ENCODE results near the gene CETP. TPM values are rescaled to one million over a fixed set of nuclear protein-coding genes. Genes with fewer than 3 reads are reported as not detected.
A peak's percentile ranks its signal among the peaks of the same experiment; 100 is the strongest.
"Not testable (repeated sequence)": the region's sequence is repeated elsewhere in the genome, so short reads cannot be mapped to it uniquely, and the experiment has no call there.

The CETP gene
- total RNA-seq, 1 donor from 2014 or later: not detected

DNA sequence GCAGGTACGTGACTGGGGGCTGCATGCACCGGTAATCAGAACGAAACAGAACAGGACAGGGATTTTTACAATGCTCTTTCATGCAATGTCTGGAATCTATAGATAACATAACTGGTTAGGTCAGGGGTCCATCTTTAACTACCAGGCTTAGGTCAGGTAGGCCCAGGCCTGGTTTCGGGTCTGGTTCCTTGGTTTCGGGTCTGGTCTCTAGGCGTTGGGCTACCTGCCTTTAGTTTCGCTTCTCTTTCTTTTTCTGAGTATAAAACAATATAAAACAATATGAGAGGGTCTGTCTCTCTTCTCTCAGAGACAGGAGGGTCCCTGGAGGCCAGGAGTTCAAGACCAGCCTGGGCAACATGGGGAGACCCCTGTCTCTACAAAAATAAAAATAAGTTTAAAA, 12.1 kb downstream of the CETP start:
- intact Hi-C loops (cut with DNase I); DNase-seq (ENCODE audit: low spot score): not testable (repeated sequence)

DNA sequence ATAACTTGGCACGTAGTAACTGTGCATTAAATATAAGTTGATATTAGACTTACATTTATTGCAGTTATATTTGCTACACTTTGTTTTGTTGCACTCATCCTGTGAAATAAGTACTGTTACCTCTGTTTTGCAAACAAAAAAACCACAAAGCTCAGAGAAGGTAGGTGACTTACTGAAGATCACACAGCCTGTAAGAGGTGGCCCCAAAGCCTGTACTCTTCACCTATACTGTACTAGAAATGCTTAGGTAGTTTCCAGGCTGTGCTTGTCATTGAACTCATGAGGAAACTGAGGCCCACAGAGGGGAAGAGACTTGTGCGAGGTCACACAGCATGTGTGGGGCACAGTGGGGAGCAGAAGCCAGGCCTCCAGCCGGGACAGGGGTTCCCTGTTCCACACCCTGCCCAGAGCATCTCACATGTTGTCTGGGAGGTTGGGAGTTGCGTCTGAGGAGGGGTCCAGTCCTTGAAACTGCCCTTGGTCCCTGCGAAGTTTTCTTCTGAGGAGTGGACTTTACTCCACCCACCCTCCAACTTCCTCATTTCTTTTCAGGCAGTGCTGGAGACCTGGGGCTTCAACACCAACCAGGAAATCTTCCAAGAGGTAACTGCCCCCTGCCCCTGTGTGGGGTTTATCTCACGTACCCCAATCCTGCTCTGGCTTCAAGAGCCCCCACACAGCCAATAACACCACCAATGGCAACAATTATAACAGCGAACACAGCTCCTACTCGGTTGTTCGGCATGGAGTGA, 13.0 kb downstream of the CETP start:
- intact Hi-C loops (cut with DNase I): no loop called here
- no peak for DNase-seq (ENCODE audit: low spot score)

DNA sequence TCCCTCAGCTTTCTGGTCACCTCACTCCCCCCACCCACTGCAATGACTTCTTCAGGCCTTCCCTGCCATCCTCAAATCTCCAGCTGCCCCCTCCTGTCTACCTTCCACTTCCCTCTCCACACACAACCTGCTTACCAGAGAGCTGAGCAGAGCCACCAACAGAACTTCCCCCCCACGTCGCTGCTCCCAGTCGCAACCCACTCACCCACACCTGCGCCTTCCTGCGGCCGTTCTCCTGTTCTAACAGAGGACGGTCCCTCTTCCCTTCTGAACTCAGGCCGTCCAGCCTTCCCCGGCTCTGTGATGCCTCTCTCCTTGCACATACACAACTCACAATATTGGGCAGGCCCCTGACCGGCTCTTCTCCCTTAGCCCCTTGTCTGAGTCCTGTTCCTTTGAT, 14.0 kb downstream of the CETP start:
- intact Hi-C loops (cut with DNase I): no loop called here
- no peak for DNase-seq (ENCODE audit: low spot score)

DNA sequence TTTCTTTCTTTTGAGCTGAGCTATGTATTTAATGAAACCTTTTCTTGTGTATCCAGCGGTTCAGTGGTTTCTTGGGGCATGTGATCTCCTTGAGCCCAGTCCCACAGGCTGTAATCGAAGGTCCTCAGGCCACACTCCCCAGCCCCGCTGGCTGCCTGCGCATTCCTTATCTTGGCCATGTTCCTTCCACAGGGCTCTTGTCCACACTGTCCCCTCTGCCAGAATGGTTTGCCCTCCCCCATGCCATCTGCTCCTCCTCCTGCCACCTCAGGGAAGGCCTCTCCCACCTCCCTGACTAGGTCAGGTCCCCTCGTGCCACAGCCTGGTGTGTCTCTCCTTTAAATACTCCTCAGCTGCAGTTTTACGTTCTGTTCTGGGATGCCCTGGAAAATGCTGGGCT, 15.5 kb downstream of the CETP start:
- intact Hi-C loops (cut with DNase I): no loop called here
- no peak for DNase-seq (ENCODE audit: low spot score)

DNA sequence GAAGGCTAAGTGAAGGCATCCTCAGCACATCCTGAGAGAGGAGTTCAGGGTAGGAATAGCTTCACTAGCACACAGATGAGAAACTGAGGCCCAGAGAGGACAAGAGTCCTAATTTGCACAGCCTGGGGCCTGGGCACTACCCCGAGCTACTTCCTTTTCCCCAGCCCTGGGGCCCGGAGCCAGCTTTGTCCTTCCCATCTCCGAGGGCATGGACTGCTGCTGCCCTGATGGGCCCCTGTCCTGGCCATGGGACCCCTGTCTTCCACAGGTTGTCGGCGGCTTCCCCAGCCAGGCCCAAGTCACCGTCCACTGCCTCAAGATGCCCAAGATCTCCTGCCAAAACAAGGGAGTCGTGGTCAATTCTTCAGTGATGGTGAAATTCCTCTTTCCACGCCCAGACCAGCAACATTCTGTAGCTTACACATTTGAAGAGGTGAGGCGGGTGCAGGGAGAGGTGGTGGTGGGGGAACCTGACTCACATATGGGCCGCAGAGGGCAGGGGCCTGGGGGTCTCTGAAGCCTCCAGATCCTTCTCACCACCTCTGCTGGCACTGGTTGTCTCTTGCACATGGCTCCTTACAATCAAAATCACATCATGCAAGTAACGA, 16.2 kb downstream of the CETP start:
- no peak for DNase-seq (ENCODE audit: low spot score)
- intact Hi-C loops (cut with DNase I): no loop called here

DNA sequence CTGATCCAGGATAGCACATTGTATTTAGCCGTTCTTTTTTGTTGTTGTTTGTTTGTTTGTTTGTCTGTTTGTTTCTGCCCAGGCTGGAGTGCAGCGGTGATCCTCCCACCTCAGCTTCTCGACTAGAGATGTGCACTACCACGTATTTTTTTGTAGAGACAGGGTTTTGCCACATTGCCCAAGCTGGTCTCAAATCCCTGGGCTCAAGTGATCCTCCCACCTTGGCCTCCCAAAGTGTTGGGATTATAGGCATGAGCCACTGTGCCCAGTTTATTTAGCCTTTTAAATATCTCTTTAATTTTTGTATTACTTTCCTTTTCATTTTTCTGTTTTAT, 18.4 kb downstream of the CETP start:
- intact Hi-C loops (cut with DNase I): no loop called here
- no peak for DNase-seq (ENCODE audit: low spot score)

DNA sequence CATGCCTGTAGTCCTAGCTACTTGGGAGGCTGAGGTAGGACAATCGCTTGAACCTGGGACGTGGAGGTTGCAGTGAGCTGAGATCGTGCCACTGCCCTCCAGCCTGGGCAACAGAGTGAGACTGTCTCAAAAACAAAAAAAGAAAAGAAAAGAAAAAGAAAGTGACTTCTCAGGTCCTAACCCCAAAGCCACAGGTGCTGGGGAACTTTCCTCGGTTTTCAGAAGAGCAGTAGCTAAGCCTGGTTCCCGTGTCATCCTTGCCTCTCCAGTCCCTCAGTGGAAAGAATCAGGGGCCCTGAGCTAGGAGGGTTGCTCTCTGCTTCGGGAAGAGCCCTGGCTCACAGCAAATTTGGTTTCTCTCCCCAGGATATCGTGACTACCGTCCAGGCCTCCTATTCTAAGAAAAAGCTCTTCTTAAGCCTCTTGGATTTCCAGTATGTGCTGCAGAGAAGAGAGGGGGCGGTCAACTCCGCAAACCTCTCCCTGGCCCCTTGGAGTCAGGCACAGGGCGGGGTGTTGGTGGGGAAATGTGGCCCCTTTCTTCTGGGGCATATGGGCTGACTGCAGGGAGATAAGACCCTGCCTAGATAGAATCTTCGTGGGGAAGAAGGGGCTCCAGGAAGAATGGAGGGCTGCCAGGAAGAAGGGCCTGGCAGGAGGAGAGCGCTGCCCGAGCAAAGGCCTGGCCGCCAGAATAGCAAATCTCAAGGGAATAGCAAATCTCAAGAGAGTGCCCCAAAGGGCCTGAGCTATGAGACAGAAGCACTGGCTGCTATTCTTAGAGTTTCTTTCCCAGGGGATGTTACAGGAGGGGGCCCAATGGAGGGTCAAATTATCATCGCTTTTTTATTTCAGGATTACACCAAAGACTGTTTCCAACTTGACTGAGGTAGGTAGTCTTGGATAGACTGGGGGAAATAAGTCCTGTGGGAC, 19.3 kb downstream of the CETP start:
- intact Hi-C loops (cut with DNase I): no loop called here
- no peak for DNase-seq (ENCODE audit: low spot score)

DNA sequence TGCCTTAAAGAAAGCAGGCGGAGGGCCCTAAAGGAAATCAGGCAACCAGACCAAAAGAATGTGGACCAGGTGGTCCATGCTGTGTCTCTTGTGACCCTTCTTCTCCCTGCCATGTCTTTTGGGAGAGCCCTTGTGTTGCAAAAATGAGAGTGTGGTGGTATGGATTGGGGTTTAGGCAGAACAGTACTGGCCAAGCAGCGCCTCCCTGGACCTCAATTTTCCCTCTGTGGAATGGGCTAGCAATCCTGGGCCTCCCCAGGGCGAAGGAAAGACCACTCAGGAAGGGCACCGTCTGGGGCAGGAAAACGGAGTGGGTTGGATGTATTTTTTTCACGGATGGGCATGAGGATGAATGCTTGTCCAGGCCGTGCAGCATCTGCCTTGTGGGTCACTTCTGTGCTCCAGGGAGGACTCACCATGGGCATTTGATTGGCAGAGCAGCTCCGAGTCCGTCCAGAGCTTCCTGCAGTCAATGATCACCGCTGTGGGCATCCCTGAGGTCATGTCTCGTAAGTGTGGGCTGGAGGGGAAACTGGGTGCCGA, 20.1 kb downstream of the CETP start:
- DNase-seq (ENCODE audit: low spot score): no peak
- intact Hi-C loops (cut with DNase I): no loop called here

DNA sequence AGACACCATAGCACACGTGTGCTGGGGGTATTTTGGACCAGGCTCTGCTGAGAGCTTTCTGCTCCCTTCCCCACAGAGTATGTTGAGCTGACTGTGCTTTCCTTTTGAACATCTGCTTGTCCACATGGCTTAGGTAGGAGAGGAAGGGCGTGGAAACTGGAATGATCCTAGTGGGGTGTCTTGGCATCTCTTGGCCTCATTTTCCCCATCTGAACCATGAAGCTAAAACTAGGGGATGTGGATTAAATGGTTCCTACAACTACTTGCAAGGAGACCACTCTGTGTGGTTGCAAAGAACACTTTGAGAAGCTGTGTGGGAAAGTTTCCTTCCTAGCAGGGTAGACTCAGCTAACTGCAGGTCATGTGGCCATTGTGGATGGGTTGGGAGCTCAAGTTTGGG, 20.9 kb downstream of the CETP start:
- peak; percentile 1 for DNase-seq (ENCODE audit: low spot score)
- intact Hi-C loops (cut with DNase I): no loop called here

DNA sequence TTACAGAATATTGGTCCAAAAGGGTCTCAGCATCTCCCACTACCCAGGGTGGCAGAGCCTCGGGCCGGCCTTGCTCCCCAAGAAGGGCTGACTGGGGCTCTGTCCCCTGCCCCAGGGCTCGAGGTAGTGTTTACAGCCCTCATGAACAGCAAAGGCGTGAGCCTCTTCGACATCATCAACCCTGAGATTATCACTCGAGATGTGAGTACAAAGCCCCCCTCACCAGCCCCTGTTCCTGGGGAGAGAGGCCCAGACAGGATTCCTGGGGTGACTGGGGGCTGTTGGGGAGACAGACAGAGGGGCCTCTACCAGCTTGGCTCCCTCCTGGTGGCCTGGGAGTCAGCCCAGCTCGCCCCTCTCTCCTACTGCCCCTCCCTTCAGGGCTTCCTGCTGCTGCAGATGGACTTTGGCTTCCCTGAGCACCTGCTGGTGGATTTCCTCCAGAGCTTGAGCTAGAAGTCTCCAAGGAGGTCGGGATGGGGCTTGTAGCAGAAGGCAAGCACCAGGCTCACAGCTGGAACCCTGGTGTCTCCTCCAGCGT, 21.5 kb downstream of the CETP start:
- peak; percentile 64 for DNase-seq (ENCODE audit: low spot score)

DNA sequence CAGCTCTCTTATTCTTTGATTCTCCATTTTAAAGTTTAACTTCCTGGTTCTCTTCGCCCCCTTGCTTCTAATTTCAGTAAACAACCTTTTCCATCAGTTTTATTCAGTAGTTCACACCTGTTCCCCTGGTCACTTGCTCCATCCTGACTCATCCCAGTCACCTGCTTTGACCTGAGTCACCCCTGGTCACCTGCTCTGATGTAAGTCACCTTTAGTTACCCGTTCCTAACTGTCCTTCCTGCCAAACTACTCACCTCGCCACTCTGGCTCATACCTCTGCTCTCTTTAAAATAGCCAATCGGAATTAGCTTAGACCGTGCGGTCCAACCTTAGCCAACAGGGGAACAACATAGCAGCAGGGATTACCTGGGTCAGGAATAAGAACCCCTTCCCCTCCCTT, 22.9 kb downstream of the CETP start:
- intact Hi-C loops (cut with DNase I): loop anchor here (5.0 kb wide), 1 partner anchor 52 kb away; the partner anchor contains the start of gene HERPUD1
- peak; percentile 6 for DNase-seq (ENCODE audit: low spot score)

More for the DNA sequence above, 21.5 kb downstream of the CETP start:
- intact Hi-C loops (cut with DNase I): no loop called here

DNA sequence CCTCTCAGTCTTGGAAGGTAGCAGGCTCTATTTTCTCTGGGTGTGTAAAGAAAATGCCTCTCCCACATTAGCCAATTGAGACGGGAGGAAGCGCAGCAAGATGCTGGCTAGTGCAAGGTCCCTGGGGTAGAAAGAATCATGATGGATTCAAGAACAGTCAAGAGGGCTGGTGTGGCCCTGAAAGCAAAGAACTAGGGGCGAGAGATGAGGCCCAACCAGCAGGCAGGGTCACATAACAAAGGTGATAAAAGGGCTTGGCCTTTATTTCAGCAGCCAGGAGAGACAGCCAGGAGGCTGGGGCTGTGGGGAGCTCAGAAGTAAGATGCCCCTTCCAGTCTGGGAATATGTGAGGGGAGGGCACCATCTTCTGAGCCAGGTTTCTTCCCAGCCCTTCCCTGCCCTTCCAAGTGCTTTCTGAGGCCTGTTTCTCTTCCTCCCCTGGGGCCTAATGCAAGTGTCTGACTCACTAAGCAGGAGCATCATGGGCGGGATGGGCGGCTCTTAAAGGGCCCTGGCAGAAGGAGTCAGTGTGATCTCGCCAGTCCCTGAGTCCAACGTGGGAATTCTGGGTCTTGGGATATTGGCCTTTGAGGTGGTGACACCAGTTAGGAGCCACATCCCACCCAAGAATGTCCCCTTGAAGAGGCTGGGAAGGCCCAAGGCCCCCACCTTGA, 23.7 kb downstream of the CETP start:
- peak; percentile 78 for DNase-seq (ENCODE audit: low spot score)
- intact Hi-C loops (cut with DNase I): loop anchor here (5.0 kb wide), 1 partner anchor 53 kb away; the partner anchor contains the start of gene HERPUD1

DNA sequence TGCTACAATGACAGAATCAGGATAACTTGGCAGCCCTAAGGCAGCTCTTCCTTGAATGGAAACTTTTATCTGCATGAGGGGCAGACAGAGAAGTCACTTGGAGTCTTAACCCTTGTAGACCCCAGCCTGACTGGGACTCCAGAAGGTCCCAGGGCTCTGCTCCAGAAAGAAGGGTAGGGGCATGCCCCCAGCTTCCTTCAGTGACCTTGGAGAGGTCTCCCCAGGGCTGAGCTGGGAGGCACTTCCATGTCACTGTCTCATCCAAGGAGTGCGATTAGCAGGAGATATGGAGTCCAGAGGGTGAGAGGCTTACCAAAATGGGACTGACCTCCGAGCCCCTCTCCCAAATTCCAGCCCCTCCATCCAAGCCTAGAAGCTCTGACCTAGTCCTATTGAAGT, 24.2 kb downstream of the CETP start:
- intact Hi-C loops (cut with DNase I): loop anchor here (5.0 kb wide), 1 partner anchor 54 kb away; the partner anchor contains the start of gene HERPUD1
- DNase-seq (ENCODE audit: low spot score): peak; percentile 70

DNA sequence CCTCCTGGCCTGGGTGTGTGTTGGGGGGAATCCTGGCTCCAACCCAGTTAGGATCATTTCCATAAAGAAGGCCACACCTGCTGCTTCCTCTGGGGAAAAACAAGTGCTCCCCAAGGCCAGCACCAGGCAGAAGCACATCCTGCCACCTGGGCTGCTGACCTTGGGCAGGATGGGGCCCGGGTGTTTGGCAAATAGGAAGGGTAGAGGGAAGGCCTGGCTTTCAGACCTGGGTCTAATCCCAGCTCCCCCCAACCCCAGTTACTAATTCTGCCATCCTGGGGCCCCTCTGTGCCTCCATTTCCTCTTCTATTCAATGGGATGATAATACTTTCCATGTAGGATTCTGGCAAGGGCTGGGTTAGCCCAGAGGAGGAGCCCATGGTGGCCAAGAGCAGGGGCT, 24.6 kb downstream of the CETP start:
- intact Hi-C loops (cut with DNase I): loop anchor here (5.0 kb wide), 1 partner anchor 54 kb away; the partner anchor contains the start of gene HERPUD1

DNA sequence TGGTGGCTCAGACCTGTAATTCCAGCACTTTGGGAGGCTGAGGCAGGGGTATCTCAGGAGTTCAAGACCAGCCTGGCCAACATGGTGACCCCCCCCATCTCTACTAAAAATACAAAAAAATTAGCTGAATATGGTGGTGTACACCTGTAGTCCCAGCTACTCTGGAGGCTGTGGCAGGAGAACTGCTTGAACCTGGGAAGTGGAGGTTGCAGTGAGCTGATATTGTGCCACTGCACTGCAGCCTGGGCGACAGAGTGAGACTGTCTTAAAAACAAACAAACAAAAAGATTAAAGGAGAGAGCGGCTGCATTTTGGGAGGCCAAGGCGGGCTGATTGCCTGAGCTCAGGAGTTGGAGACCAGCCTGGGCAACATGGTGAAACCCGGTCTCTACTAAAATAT, 25.2 kb downstream of the CETP start:
- intact Hi-C loops (cut with DNase I): loop anchor here (5.0 kb wide), 1 partner anchor 55 kb away; the partner anchor contains the start of gene HERPUD1
- DNase-seq (ENCODE audit: low spot score): not testable (repeated sequence)

More for the DNA sequence above, 24.6 kb downstream of the CETP start:
- peak; percentile 70 for DNase-seq (ENCODE audit: low spot score)

DNA sequence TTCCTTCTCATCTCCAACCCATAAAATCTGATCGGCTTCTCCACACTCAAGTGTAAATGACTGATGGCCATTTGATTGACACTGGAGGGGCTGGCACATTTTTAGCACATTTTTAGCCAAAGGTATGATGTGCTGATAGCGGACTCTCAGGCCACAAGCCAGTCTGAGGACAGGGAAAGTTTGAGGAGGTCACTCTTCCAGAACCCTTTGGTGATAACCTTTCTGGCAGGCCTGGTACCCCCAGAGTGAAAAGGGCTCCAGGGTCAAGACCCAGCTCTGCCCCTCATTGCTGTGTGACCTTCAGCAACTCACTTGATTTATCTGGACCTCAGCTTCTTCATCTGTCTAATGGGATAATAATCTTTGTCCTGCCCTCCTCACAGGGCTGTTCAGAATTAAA, 25.9 kb downstream of the CETP start:
- intact Hi-C loops (cut with DNase I): loop anchor here (5.0 kb wide), 1 partner anchor 55 kb away; the partner anchor contains the start of gene HERPUD1
- peak; percentile 35 for DNase-seq (ENCODE audit: low spot score)

DNA sequence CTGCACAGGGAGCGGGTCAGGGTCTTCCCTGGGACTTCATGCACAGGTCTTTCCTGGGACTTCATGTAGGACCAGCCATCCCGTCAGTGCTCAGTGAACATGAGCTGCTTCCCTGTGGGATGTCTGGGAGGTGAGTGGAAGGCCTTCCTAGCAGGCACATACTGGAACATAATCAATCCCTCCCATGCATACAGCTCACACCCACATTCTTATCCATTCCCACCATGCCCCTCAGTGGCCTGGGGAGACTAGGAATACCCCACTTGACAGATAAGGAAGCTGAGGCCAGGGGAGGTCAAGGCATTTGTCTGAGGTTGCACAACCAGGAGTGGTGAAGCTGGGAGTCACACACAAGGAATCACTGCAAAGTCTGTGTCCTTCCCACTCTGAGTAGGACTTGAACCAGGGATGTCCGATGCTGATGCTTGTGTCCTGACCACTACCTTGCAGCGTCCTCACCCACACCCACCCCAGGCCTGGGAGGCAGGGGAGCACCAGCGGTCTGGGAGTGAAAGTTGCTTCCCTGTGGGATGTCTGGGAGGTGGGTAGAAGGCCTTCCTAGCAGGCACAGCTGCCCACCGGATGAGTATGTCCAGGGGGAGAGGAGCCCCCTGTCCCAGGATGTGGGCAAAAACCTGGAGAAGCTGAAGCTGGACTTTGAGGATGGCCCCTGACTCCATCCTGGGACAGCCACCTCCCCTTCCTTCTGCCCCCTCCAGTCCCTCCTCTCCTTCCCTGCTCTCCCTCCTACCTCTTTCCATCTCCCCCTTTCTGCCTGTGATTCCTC, 26.6 kb downstream of the CETP start:
- DNase-seq (ENCODE audit: low spot score): peak; percentile 67
- intact Hi-C loops (cut with DNase I): loop anchor here (5.0 kb wide), 1 partner anchor 56 kb away; the partner anchor contains the start of gene HERPUD1

All from cardiac septum (tissue), 1 donor.